Panc1 (cell line): Measurements from ENCODE around the gene MRPS12. TPM values are rescaled to one million over a fixed set of nuclear protein-coding genes. Genes with fewer than 3 reads are reported as not detected.

ENCODE experiments used
- ATAC-seq: fragments of 200-7000 bp; cut with Tn5 transposase; 2 replicates; pipeline ENCODE4 v1.9.1; 2020; ENCODE audit warnings: mild to moderate bottlenecking, moderate library complexity
- BruUV-seq: library from RNA; stranded (reverse); fragments of 400-500 nt; replicated peaks from 2 replicates; lab custom pipeline; 2021; lab: Mats Ljungman, UMichigan
- CTCF ChIA-PET: fragments of 300-600 bp; sonication (Branson Sonifier 250); formaldehyde crosslinking; loops from one replicate; lab custom pipeline; 2022; ENCODE audit warnings: antibody characterized with exemption; lab: Charles Lee
- POLR2A ChIA-PET: fragments of 300-600 bp; sonication (Branson Sonifier 250); formaldehyde crosslinking; loops from one replicate; lab custom pipeline; 2022; ENCODE audit warnings: antibody characterized with exemption; lab: Charles Lee
- DNase-seq: peaks from one replicate; pipeline ENCODE4 v3.0.0-alpha.2; 2010; ENCODE audit warnings: low read depth, low spot score
- H3K27ac ChIP-seq: 2 replicates; pipeline ENCODE4 v1.5.1; 2011; ENCODE audit warnings: mild to moderate bottlenecking, low read length, inconsistent platforms
- H3K27me3 ChIP-seq: fragments of 200-500 bp; sonication (Bioruptor generic); 2 replicates; pipeline ENCODE4 v1.6.0; 2014; ENCODE audit warnings: low read length, inconsistent platforms; ENCODE audit not compliant: control insufficient read depth, insufficient read depth
- H3K36me3 ChIP-seq: fragments of 200-500 bp; sonication (Bioruptor generic); 2 replicates; pipeline ENCODE4 v1.5.1; 2014; ENCODE audit warnings: inconsistent platforms, mild to moderate bottlenecking, low read length, moderate library complexity; ENCODE audit not compliant: control insufficient read depth, insufficient read depth
- H3K4me1 ChIP-seq: 2 replicates; pipeline ENCODE4 v1.5.1; 2011; ENCODE audit warnings: inconsistent platforms, mild to moderate bottlenecking, low read length, moderate library complexity; ENCODE audit not compliant: control insufficient read depth, insufficient read depth
- H3K4me3 ChIP-seq, 2 experiments: 2 replicates each; pipeline ENCODE4 v1.5.1; 2011 to 2012; ENCODE audit warnings: low read depth in 2 of 2, low read length in 2 of 2, mild to moderate bottlenecking in 2 of 2, inconsistent platforms in 1 of 2, moderate library complexity in 1 of 2
- H3K9me3 ChIP-seq: fragments of 200-500 bp; sonication (Bioruptor generic); 2 replicates; pipeline ENCODE4 v1.5.1; 2014; ENCODE audit warnings: low read depth, mild to moderate bottlenecking, inconsistent platforms, low read length, moderate library complexity; ENCODE audit not compliant: control insufficient read depth, insufficient read depth
- CTCF ChIP-seq: fragments of 450-650 bp; IDR thresholded peaks from 2 replicates; pipeline ENCODE4 v1.5.1; 2017; ENCODE audit warnings: mild to moderate bottlenecking
- POLR2AphosphoS5 ChIP-seq: IDR thresholded peaks from 2 replicates; pipeline ENCODE4 v1.6.1; 2012; ENCODE audit warnings: mild to moderate bottlenecking, low read depth, low read length, moderate library complexity
- REST ChIP-seq, 2 experiments: IDR thresholded peaks; 2 replicates each; pipeline ENCODE4 v1.6.1; 2011 to 2012; ENCODE audit warnings: low read depth in 2 of 2, control low read depth in 1 of 2, low read length in 1 of 2, mild to moderate bottlenecking in 1 of 2, moderate library complexity in 1 of 2; ENCODE audit not compliant: insufficient read depth in 1 of 2
- SIN3A ChIP-seq: IDR thresholded peaks from 2 replicates; pipeline ENCODE4 v1.6.1; 2012; ENCODE audit warnings: low read depth, mild to moderate bottlenecking, low read length, moderate library complexity, borderline replicate concordance; ENCODE audit not compliant: insufficient read depth
- TCF7L2 ChIP-seq: IDR thresholded peaks from 2 replicates; pipeline ENCODE4 v1.6.1; 2011; ENCODE audit warnings: mild to moderate bottlenecking, low read depth, low read length, inconsistent platforms
- in situ Hi-C: cut with HindIII; loops from 2 replicates; pipeline ENCODE4 v1.10.0; 2016; ENCODE audit warnings: low sequenced_read_pairs, low pct_unique_long_range_greater_than_20kb
- intact Hi-C: fragments of 100-400 bp; cut with micrococcal nuclease; formaldehyde crosslinking; loops from one replicate; pipeline ENCODE4 v1.10.0; 2022; ENCODE audit not compliant: unreplicated experiment
- total RNA-seq: library from RNA; stranded (reverse); gene quantifications from one replicate; pipeline ENCODE4 v1.2.1, GENCODE V29; 2021; ENCODE audit not compliant: unreplicated experiment

Gene MRPS12
- total RNA-seq, 1 experiment from 2014 or later, result 511 TPM

GRCh38 chr19:38975861-38976271 is 45.1 kb downstream of the MRPS12 start:
- peak; percentile 88 for DNase-seq
- Histone ChIP-seq H3K36me3 (no peaks in the 10 kb centered on the region), H3K4me1 (peaks cover 48% of the 10 kb centered on the region), H3K27me3 (no peaks in the 10 kb centered on the region), H3K27ac (peak overlapping the region; percentile 97), H3K9me3 (peaks cover 9% of the 10 kb centered on the region; the same call in 1 of the 2 replicates), H3K4me3 (peak overlapping the region; percentile 50 to 59)
- intact Hi-C loops (loop anchor here (1.0 to 10.0 kb wide), 2 partner anchors 55 to 439 kb away; partner anchors contain the start of gene PLEKHG2), in situ Hi-C loops (loop anchor here (25.0 kb wide), 1 partner anchor 961 kb away; the partner anchor contains the start of gene FCGBP)
- TF ChIP-seq SIN3A (no peak), REST (IDR thresholded peaks at IDR 0.05; ENCODE audit: insufficient read depth in 1 of 2, low read depth in 2 of 2, low read length in 1 of 2) (no peak), POLR2AphosphoS5 (no peak), CTCF (no peak)
- BruUV-seq, result no TSS peak
- peak; percentile 79 for ATAC-seq
- CTCF ChIA-PET, result interaction anchor here (0.6 to 4.1 kb wide), 38 partner anchors 9 to 1193 kb away, joined by 3 to 36 read pairs (median 5); partner anchors contain the start of genes FBXO27, MRPS12 and SARS2
- POLR2A ChIA-PET, result interaction anchor here (0.5 to 1.2 kb wide), 11 partner anchors 13 to 432 kb away, joined by 3 to 12 read pairs (median 3); partner anchors contain the start of genes FBXO27 and SAMD4B

GRCh38 chr19:38977445-38978325 is 46.9 kb downstream of the MRPS12 start:
- peaks cover 36% of the 10 kb centered on the region for H3K4me1 ChIP-seq
- intact Hi-C loops (loop anchor here (10.0 kb wide), 1 partner anchor 437 kb away; the partner anchor contains the start of gene PLEKHG2), in situ Hi-C loops (loop anchor here (25.0 kb wide), 1 partner anchor 960 kb away; the partner anchor contains the start of gene FCGBP)
- peak; percentile 3 for ATAC-seq
- H3K9me3 ChIP-seq, result peaks cover 9% of the 10 kb centered on the region; the same call in 1 of the 2 replicates
- H3K4me3 ChIP-seq, result no peak overlapping the region
- ChIA-PET CTCF (interaction anchor here (0.6 to 4.1 kb wide), 15 partner anchors 11 to 1240 kb away, joined by 3 to 22 read pairs (median 4); partner anchors contain the start of genes FBXO27, MRPS12 and SARS2), POLR2A (interaction anchor here (0.6 to 1.5 kb wide), 6 partner anchors 11 to 164 kb away, joined by 3 to 13 read pairs (median 4); no protein-coding TSS in a partner anchor)
- TF ChIP-seq SIN3A, result no peak
- TF ChIP-seq POLR2AphosphoS5, result no peak
- TF ChIP-seq TCF7L2, result no peak
- TF ChIP-seq REST (IDR thresholded peaks at IDR 0.05; ENCODE audit: insufficient read depth in 1 of 2, low read depth in 2 of 2, low read length in 1 of 2), result no peak
- TF ChIP-seq CTCF, result no peak
- peak overlapping the region; percentile 97 for H3K27ac ChIP-seq
- DNase-seq, result peak; percentile 53
- no peaks in the 10 kb centered on the region for H3K36me3 ChIP-seq
- no TSS peak for BruUV-seq
- no peaks in the 10 kb centered on the region for H3K27me3 ChIP-seq
